ENCODE measurements around the gene WDR11.
A peak's percentile ranks its signal among the peaks of the same experiment; 100 is the strongest.
"Not testable (repeated sequence)": the region's sequence is repeated elsewhere in the genome, so short reads cannot be mapped to it uniquely, and the experiment has no call there.

Gene WDR11

GRCh38 chr10:120905268-120905667 is 54.1 kb downstream of the WDR11 start:
- Histone ChIP-seq H3K9me3 (ENCODE audit: control insufficient read depth in 5 of 5, low read length in 5 of 5) (peaks cover 0 to 10% (median 2%) of the 10 kb centered on the region in 5 donors), H3K9ac (ENCODE audit: low read length in 5 of 5) (no peak overlapping the region), H3K4me3 (ENCODE audit: low read depth in 1 of 5, low read length in 5 of 5) (no peak overlapping the region), H3K4me1 (ENCODE audit: control insufficient read depth in 5 of 5, insufficient read depth in 5 of 5, low read length in 5 of 5) (no peaks in the 10 kb centered on the region), H3K36me3 (ENCODE audit: control insufficient read depth in 5 of 5, insufficient read depth in 5 of 5, low read length in 5 of 5) (peaks cover 51 to 97% (median 88%) of the 10 kb centered on the region in 5 donors), H3K27ac (ENCODE audit: low read depth, low read length) (no peak overlapping the region), H3K27me3 (ENCODE audit: control insufficient read depth in 5 of 5, insufficient read depth in 4 of 5, low read length in 5 of 5) (no peaks in the 10 kb centered on the region)

GRCh38 chr10:120917521-120918250 is 66.5 kb downstream of the WDR11 start:
- Histone ChIP-seq H3K9ac (ENCODE audit: low read length in 5 of 5) (no peak overlapping the region), H3K9me3 (ENCODE audit: control insufficient read depth in 5 of 5, low read length in 5 of 5) (peaks cover 0 to 21% (median 15%) of the 10 kb centered on the region in 5 donors), H3K27me3 (ENCODE audit: control insufficient read depth in 5 of 5, insufficient read depth in 4 of 5, low read length in 5 of 5) (no peaks in the 10 kb centered on the region), H3K4me3 (ENCODE audit: low read depth in 1 of 5, low read length in 5 of 5) (peak overlapping the region in 1 of 5 donors; percentile 14), H3K36me3 (ENCODE audit: control insufficient read depth in 5 of 5, insufficient read depth in 5 of 5, low read length in 5 of 5) (no peaks in the 10 kb centered on the region), H3K27ac (ENCODE audit: low read depth, low read length) (no peak overlapping the region), H3K4me1 (ENCODE audit: control insufficient read depth in 5 of 5, insufficient read depth in 5 of 5, low read length in 5 of 5) (no peaks in the 10 kb centered on the region)

- H3K9ac ChIP-seq (ENCODE audit: low read length in 5 of 5); H3K27me3 ChIP-seq (ENCODE audit: control insufficient read depth in 5 of 5, insufficient read depth in 4 of 5, low read length in 5 of 5); H3K4me3 ChIP-seq (ENCODE audit: low read depth in 1 of 5, low read length in 5 of 5); H3K27ac ChIP-seq (ENCODE audit: low read depth, low read length); H3K36me3 ChIP-seq (ENCODE audit: control insufficient read depth in 5 of 5, insufficient read depth in 5 of 5, low read length in 5 of 5); H3K9me3 ChIP-seq (ENCODE audit: control insufficient read depth in 5 of 5, low read length in 5 of 5); H3K4me1 ChIP-seq (ENCODE audit: control insufficient read depth in 5 of 5, insufficient read depth in 5 of 5, low read length in 5 of 5): not testable (repeated sequence)
Measured at GRCh38 chr10:120923886-120924285, 72.7 kb downstream of the WDR11 start.

GRCh38 chr10:120926611-120927010 is 75.4 kb downstream of the WDR11 start:
- Histone ChIP-seq H3K27ac (ENCODE audit: low read depth, low read length) (no peak overlapping the region), H3K36me3 (ENCODE audit: control insufficient read depth in 5 of 5, insufficient read depth in 5 of 5, low read length in 5 of 5) (no peaks in the 10 kb centered on the region), H3K27me3 (ENCODE audit: control insufficient read depth in 5 of 5, insufficient read depth in 4 of 5, low read length in 5 of 5) (no peaks in the 10 kb centered on the region), H3K4me3 (ENCODE audit: low read depth in 1 of 5, low read length in 5 of 5) (no peak overlapping the region), H3K9ac (ENCODE audit: low read length in 5 of 5) (no peak overlapping the region), H3K9me3 (ENCODE audit: control insufficient read depth in 5 of 5, low read length in 5 of 5) (peaks cover 0 to 2% (median 0%) of the 10 kb centered on the region in 5 donors), H3K4me1 (ENCODE audit: control insufficient read depth in 5 of 5, insufficient read depth in 5 of 5, low read length in 5 of 5) (no peaks in the 10 kb centered on the region)

GRCh38 chr10:120927352-120927751 is 76.2 kb downstream of the WDR11 start:
- Histone ChIP-seq H3K27me3 (ENCODE audit: control insufficient read depth in 5 of 5, insufficient read depth in 4 of 5, low read length in 5 of 5) (no peaks in the 10 kb centered on the region), H3K4me3 (ENCODE audit: low read depth in 1 of 5, low read length in 5 of 5) (no peak overlapping the region), H3K9ac (ENCODE audit: low read length in 5 of 5) (no peak overlapping the region), H3K27ac (ENCODE audit: low read depth, low read length) (no peak overlapping the region), H3K36me3 (ENCODE audit: control insufficient read depth in 5 of 5, insufficient read depth in 5 of 5, low read length in 5 of 5) (no peaks in the 10 kb centered on the region), H3K4me1 (ENCODE audit: control insufficient read depth in 5 of 5, insufficient read depth in 5 of 5, low read length in 5 of 5) (no peaks in the 10 kb centered on the region), H3K9me3 (ENCODE audit: control insufficient read depth in 5 of 5, low read length in 5 of 5) (peaks cover 0 to 2% (median 0%) of the 10 kb centered on the region in 5 donors)

- H3K27ac ChIP-seq (ENCODE audit: low read depth, low read length), result no peak overlapping the region
- no peak overlapping the region for H3K4me3 ChIP-seq (ENCODE audit: low read depth in 1 of 5, low read length in 5 of 5)
- no peaks in the 10 kb centered on the region for H3K36me3 ChIP-seq (ENCODE audit: control insufficient read depth in 5 of 5, insufficient read depth in 5 of 5, low read length in 5 of 5)
- no peak overlapping the region for H3K9ac ChIP-seq (ENCODE audit: low read length in 5 of 5)
- no peaks in the 10 kb centered on the region for H3K4me1 ChIP-seq (ENCODE audit: control insufficient read depth in 5 of 5, insufficient read depth in 5 of 5, low read length in 5 of 5)
- no peaks in the 10 kb centered on the region for H3K9me3 ChIP-seq (ENCODE audit: control insufficient read depth in 5 of 5, low read length in 5 of 5)
- H3K27me3 ChIP-seq (ENCODE audit: control insufficient read depth in 5 of 5, insufficient read depth in 4 of 5, low read length in 5 of 5), result no peaks in the 10 kb centered on the region
Measured at GRCh38 chr10:120929166-120929565, 78.0 kb downstream of the WDR11 start.

- Histone ChIP-seq H3K36me3 (ENCODE audit: control insufficient read depth in 5 of 5, insufficient read depth in 5 of 5, low read length in 5 of 5) (no peaks in the 10 kb centered on the region), H3K27ac (ENCODE audit: low read depth, low read length) (no peak overlapping the region), H3K9ac (ENCODE audit: low read length in 5 of 5) (no peak overlapping the region), H3K9me3 (ENCODE audit: control insufficient read depth in 5 of 5, low read length in 5 of 5) (peaks cover 0 to 2% (median 0%) of the 10 kb centered on the region in 5 donors), H3K4me1 (ENCODE audit: control insufficient read depth in 5 of 5, insufficient read depth in 5 of 5, low read length in 5 of 5) (no peaks in the 10 kb centered on the region), H3K4me3 (ENCODE audit: low read depth in 1 of 5, low read length in 5 of 5) (no peak overlapping the region), H3K27me3 (ENCODE audit: control insufficient read depth in 5 of 5, insufficient read depth in 4 of 5, low read length in 5 of 5) (no peaks in the 10 kb centered on the region)
Measured at GRCh38 chr10:120931423-120931822, 80.3 kb downstream of the WDR11 start.

GRCh38 chr10:120931999-120932398 is 80.8 kb downstream of the WDR11 start:
- H3K4me1 ChIP-seq (ENCODE audit: control insufficient read depth in 5 of 5, insufficient read depth in 5 of 5, low read length in 5 of 5), result no peaks in the 10 kb centered on the region

GRCh38 chr10:120938822-120939221 is 87.7 kb downstream of the WDR11 start:
- H3K4me1 ChIP-seq (ENCODE audit: control insufficient read depth in 5 of 5, insufficient read depth in 5 of 5, low read length in 5 of 5), result peaks cover 0 to 8% (median 0%) of the 10 kb centered on the region in 5 donors
- H3K27me3 ChIP-seq (ENCODE audit: control insufficient read depth in 5 of 5, insufficient read depth in 4 of 5, low read length in 5 of 5), result peaks cover 2 to 8% (median 5%) of the 10 kb centered on the region in 5 donors
- H3K9ac ChIP-seq (ENCODE audit: low read length in 5 of 5), result no peak overlapping the region
- peaks cover 0 to 2% (median 0%) of the 10 kb centered on the region in 5 donors for H3K9me3 ChIP-seq (ENCODE audit: control insufficient read depth in 5 of 5, low read length in 5 of 5)
- H3K27ac ChIP-seq (ENCODE audit: low read depth, low read length), result no peak overlapping the region
- no peak overlapping the region for H3K4me3 ChIP-seq (ENCODE audit: low read depth in 1 of 5, low read length in 5 of 5)
- no peaks in the 10 kb centered on the region for H3K36me3 ChIP-seq (ENCODE audit: control insufficient read depth in 5 of 5, insufficient read depth in 5 of 5, low read length in 5 of 5)

More at GRCh38 chr10:120931999-120932398, 80.8 kb downstream of the WDR11 start:
- Histone ChIP-seq H3K4me3 (ENCODE audit: low read depth in 1 of 5, low read length in 5 of 5) (no peak overlapping the region), H3K27ac (ENCODE audit: low read depth, low read length) (no peak overlapping the region), H3K27me3 (ENCODE audit: control insufficient read depth in 5 of 5, insufficient read depth in 4 of 5, low read length in 5 of 5) (no peaks in the 10 kb centered on the region), H3K9me3 (ENCODE audit: control insufficient read depth in 5 of 5, low read length in 5 of 5) (peaks cover 0 to 2% (median 0%) of the 10 kb centered on the region in 5 donors), H3K9ac (ENCODE audit: low read length in 5 of 5) (no peak overlapping the region), H3K36me3 (ENCODE audit: control insufficient read depth in 5 of 5, insufficient read depth in 5 of 5, low read length in 5 of 5) (no peaks in the 10 kb centered on the region)

GRCh38 chr10:120940299-120940900 is 89.2 kb downstream of the WDR11 start:
- Histone ChIP-seq H3K4me1 (ENCODE audit: control insufficient read depth in 5 of 5, insufficient read depth in 5 of 5, low read length in 5 of 5) (peaks cover 0 to 8% (median 0%) of the 10 kb centered on the region in 5 donors), H3K36me3 (ENCODE audit: control insufficient read depth in 5 of 5, insufficient read depth in 5 of 5, low read length in 5 of 5) (no peaks in the 10 kb centered on the region), H3K9ac (ENCODE audit: low read length in 5 of 5) (no peak overlapping the region), H3K4me3 (ENCODE audit: low read depth in 1 of 5, low read length in 5 of 5) (no peak overlapping the region), H3K27ac (ENCODE audit: low read depth, low read length) (no peak overlapping the region), H3K9me3 (ENCODE audit: control insufficient read depth in 5 of 5, low read length in 5 of 5) (peaks cover 0 to 3% (median 0%) of the 10 kb centered on the region in 5 donors), H3K27me3 (ENCODE audit: control insufficient read depth in 5 of 5, insufficient read depth in 4 of 5, low read length in 5 of 5) (peaks cover 2 to 8% (median 5%) of the 10 kb centered on the region in 5 donors)

Measured in subcutaneous abdominal adipose tissue (tissue), 5 donors.